HG03571 (cell line): ENCODE data around the gene KRTAP9-7.

Experiments used
- ATAC-seq: cut with Tn5 transposase; IDR thresholded peaks from one replicate; pipeline ENCODE4 v1.9.1; 2021; ENCODE audit not compliant: unreplicated experiment

Gene KRTAP9-7

GRCh38 chr17:41318231-41318630 lies 42.7 kb downstream of the KRTAP9-7 start:
- no peak for ATAC-seq

- no peak for ATAC-seq
These were observed 46.8 kb downstream of the KRTAP9-7 start for GRCh38 chr17:41322094-41322902.

GRCh38 chr17:41322903-41323895 lies 47.7 kb downstream of the KRTAP9-7 start:
- ATAC-seq: no peak

GRCh38 chr17:41324180-41325075 lies 48.9 kb downstream of the KRTAP9-7 start:
- no peak for ATAC-seq

GRCh38 chr17:41325126-41325525 lies 49.6 kb downstream of the KRTAP9-7 start:
- ATAC-seq: no peak

- no peak for ATAC-seq
These were observed 50.1 kb downstream of the KRTAP9-7 start for GRCh38 chr17:41325611-41326010.
